HEK293 (cell line): Measurements from ENCODE around the gene DAP.
A peak's percentile ranks its signal among the peaks of the same experiment; 100 is the strongest.

Experiments used
- CTCF ChIA-PET: fragments of 350-600 bp; formaldehyde crosslinking; extraction: SDS; loops from one replicate; lab custom pipeline; 2021; ENCODE audit warnings: antibody characterized with exemption; lab: Yijun Ruan, JAX
- POLR2A ChIA-PET: fragments of 300-600 bp; formaldehyde crosslinking; extraction: SDS; loops from one replicate; lab custom pipeline; 2020; ENCODE audit warnings: antibody characterized with exemption, inconsistent platforms; lab: Yijun Ruan, JAX
- H3K27ac ChIP-seq: fragments of 200-500 bp; sonication (Bioruptor generic); 2 replicates; pipeline ENCODE4 v1.5.1; 2014; ENCODE audit warnings: low read depth, low read length, control low read depth, inconsistent platforms; ENCODE audit errors: extremely low read depth
- H3K36me3 ChIP-seq, 2 experiments: fragments of 200-500 bp in 1 of 2; sonication (Bioruptor generic) in 1 of 2; 1 replicate in 1 of 2; 2 replicates in 1 of 2; pipeline ENCODE4 v1.5.1; 2014 to 2017; ENCODE audit warnings: inconsistent platforms in 2 of 2, low read length in 2 of 2; ENCODE audit not compliant: control insufficient read depth in 2 of 2, insufficient read depth in 1 of 2
- H3K4me1 ChIP-seq: fragments of 200-500 bp; sonication (Bioruptor generic); 2 replicates; pipeline ENCODE4 v1.5.1; 2014; ENCODE audit warnings: mild to moderate bottlenecking, low read length, inconsistent platforms; ENCODE audit not compliant: control insufficient read depth, insufficient read depth
- H3K4me3 ChIP-seq: 2 replicates; pipeline ENCODE4 v1.5.1; 2011; ENCODE audit warnings: low read depth, mild to moderate bottlenecking, control low read depth, low read length, moderate library complexity
- H3K9me3 ChIP-seq: fragments of 200-500 bp; sonication (Bioruptor generic); 2 replicates; pipeline ENCODE4 v1.5.1; 2014; ENCODE audit warnings: low read depth, low read length, inconsistent platforms; ENCODE audit not compliant: control insufficient read depth, insufficient read depth
- BCL11A ChIP-seq: fragments of 450-650 bp; formaldehyde crosslinking; IDR thresholded peaks from 2 replicates; pipeline ENCODE4 v1.5.1; 2016; ENCODE audit warnings: low read depth, missing biosample characterization, missing genetic modification characterization
- FEZF1 ChIP-seq: fragments of 450-650 bp; formaldehyde crosslinking; IDR thresholded peaks from 2 replicates; pipeline ENCODE4 v1.5.1; 2016; ENCODE audit warnings: missing biosample characterization, missing genetic modification characterization
- PRDM2 ChIP-seq: fragments of 450-650 bp; formaldehyde crosslinking; IDR thresholded peaks from 2 replicates; pipeline ENCODE4 v1.5.1; 2016; ENCODE audit warnings: missing biosample characterization, missing genetic modification characterization, borderline replicate concordance
- SCRT2 ChIP-seq: fragments of 450-650 bp; formaldehyde crosslinking; IDR thresholded peaks from 2 replicates; pipeline ENCODE4 v1.5.1; 2016; ENCODE audit warnings: missing biosample characterization, missing genetic modification characterization
- TCF7L2 ChIP-seq: IDR thresholded peaks from 2 replicates; pipeline ENCODE4 v1.6.1; 2011; ENCODE audit warnings: low read depth, mild to moderate bottlenecking, inconsistent platforms, low read length, moderate library complexity, borderline replicate concordance
- TRIM28 ChIP-seq: IDR thresholded peaks from 2 replicates; pipeline ENCODE4 v1.6.1; 2011; ENCODE audit warnings: low read length, control low read depth, borderline replicate concordance
- ZBTB10 ChIP-seq: fragments of 450-650 bp; formaldehyde crosslinking; IDR thresholded peaks from 2 replicates; pipeline ENCODE4 v1.5.1; 2016; ENCODE audit warnings: missing biosample characterization, missing genetic modification characterization
- ZBTB17 ChIP-seq: fragments of 450-650 bp; formaldehyde crosslinking; IDR thresholded peaks from 2 replicates; pipeline ENCODE4 v1.5.1; 2016; ENCODE audit warnings: missing biosample characterization, missing genetic modification characterization
- ZBTB20 ChIP-seq: fragments of 450-650 bp; formaldehyde crosslinking; IDR thresholded peaks from 2 replicates; pipeline ENCODE4 v1.5.1; 2016; ENCODE audit warnings: missing biosample characterization, missing genetic modification characterization
- ZBTB21 ChIP-seq: fragments of 450-650 bp; formaldehyde crosslinking; IDR thresholded peaks from 2 replicates; pipeline ENCODE4 v1.5.1; 2017; ENCODE audit warnings: missing biosample characterization, missing genetic modification characterization
- ZFHX2 ChIP-seq: fragments of 450-650 bp; formaldehyde crosslinking; conservative IDR thresholded peaks from 2 replicates; pipeline ENCODE4 v1.5.1; 2016; ENCODE audit warnings: missing biosample characterization, missing genetic modification characterization
- ZNF157 ChIP-seq: fragments of 450-650 bp; formaldehyde crosslinking; IDR thresholded peaks from 2 replicates; pipeline ENCODE4 v1.5.1; 2016; ENCODE audit warnings: missing biosample characterization, missing genetic modification characterization
- ZNF510 ChIP-seq: fragments of 450-650 bp; formaldehyde crosslinking; IDR thresholded peaks from 2 replicates; pipeline ENCODE4 v1.5.1; 2018; ENCODE audit warnings: mild to moderate bottlenecking, missing genetic modification characterization, missing biosample characterization; ENCODE audit not compliant: insufficient replicate concordance
- ZNF610 ChIP-seq: fragments of 450-650 bp; formaldehyde crosslinking; IDR thresholded peaks from 2 replicates; pipeline ENCODE4 v1.5.1; 2016; ENCODE audit warnings: missing biosample characterization, missing genetic modification characterization, borderline replicate concordance
- ZSCAN18 ChIP-seq: fragments of 450-650 bp; formaldehyde crosslinking; IDR thresholded peaks from 2 replicates; pipeline ENCODE4 v1.5.1; 2016; ENCODE audit warnings: missing biosample characterization, missing genetic modification characterization
- TF ChIP-seq, protein P1 (sequence below): fragments of 450-650 bp; formaldehyde crosslinking; IDR thresholded peaks from 2 replicates; pipeline ENCODE4 v1.5.1; 2016; ENCODE audit warnings: missing biosample characterization, missing genetic modification characterization

Gene DAP

DNA sequence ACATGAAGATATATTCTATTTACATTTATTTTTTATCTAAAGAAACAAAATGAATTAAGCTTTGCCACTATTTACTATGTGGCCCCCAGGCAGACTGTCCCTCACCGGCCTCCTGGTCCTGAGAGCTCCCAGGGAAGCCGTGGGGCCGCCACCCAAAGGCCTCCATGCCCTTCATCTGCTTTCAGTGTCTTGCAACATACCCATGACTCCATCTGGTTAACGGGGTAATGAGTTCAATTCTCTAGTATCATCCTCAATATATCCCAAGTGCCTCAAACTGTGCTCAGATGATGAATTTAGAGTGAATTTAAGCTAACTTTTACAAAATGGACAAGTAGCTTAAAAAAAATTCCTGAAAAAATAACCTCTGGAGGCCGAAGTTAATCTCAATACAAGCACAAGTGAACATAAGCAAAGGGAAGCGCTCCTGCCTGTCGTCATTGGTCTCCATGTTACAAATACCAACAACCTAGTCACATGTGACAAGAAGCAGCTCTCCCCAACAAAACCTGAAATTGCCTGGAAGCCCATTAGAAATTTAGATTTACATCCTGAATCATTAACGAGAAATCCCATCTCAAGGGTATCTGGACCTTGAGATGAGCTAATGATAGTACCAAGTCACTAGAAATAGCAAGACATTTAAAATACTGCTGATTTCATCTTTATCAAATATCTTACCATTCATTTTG, 26.1 kb downstream of the DAP start (continued):
- TF ChIP-seq ZBTB10: no peak
- no peak for TF ChIP-seq ZBTB20 (tag by site-specific recombination)

GRCh38 chr5:10734037-10734709, 26.9 kb downstream of the DAP start:
- no peak overlapping the region for H3K4me3 ChIP-seq
- H3K4me1 ChIP-seq: peaks cover 7% of the 10 kb centered on the region
- ChIA-PET CTCF (no interaction called here), POLR2A (no interaction called here)
- H3K9me3 ChIP-seq: no peaks in the 10 kb centered on the region
- no peak for TF ChIP-seq BCL11A (tag by site-specific recombination)
- TF ChIP-seq TCF7L2: 0 out of 2 replicates have a peak, but pooled peaks have one; percentile 21
- 0 out of 2 replicates have a peak, but pooled peaks have one; percentile 9 for TF ChIP-seq SCRT2 (tag by site-specific recombination)
- H3K27ac ChIP-seq: no peak overlapping the region; the same call in 1 of the 2 replicates
- H3K36me3 ChIP-seq: peaks cover 0 to 24% of the 10 kb centered on the region in 2 experiments; a peak in 1 of 3 replicates

- no peak for TF ChIP-seq ZFHX2 (tag by site-specific recombination)
- no peak for TF ChIP-seq FEZF1 (tag by site-specific recombination)
- ChIA-PET CTCF (interaction anchor here (0.6 to 0.9 kb wide), 2 partner anchors 8 to 131 kb away, joined by 3 read pairs; no protein-coding TSS in a partner anchor), POLR2A (no interaction called here)
- Histone ChIP-seq H3K9me3 (no peaks in the 10 kb centered on the region), H3K27ac (no peak overlapping the region), H3K36me3 (peaks cover 0 to 22% of the 10 kb centered on the region in 2 experiments; a peak in 1 of 3 replicates), H3K4me3 (no peak overlapping the region), H3K4me1 (peaks cover 7% of the 10 kb centered on the region)
These were observed 27.6 kb downstream of the DAP start for GRCh38 chr5:10733426-10733825.

- ChIA-PET CTCF (interaction anchor here (1.0 kb wide), 1 partner anchor 19 kb away, joined by 3 read pairs; no protein-coding TSS in a partner anchor), POLR2A (no interaction called here)
- no peak overlapping the region for H3K27ac ChIP-seq
- H3K4me3 ChIP-seq: no peak overlapping the region
- H3K4me1 ChIP-seq: peaks cover 7% of the 10 kb centered on the region
- no peaks in the 10 kb centered on the region for H3K9me3 ChIP-seq
- peaks cover 0 to 16% of the 10 kb centered on the region in 2 experiments; a peak in 1 of 3 replicates for H3K36me3 ChIP-seq
- TF ChIP-seq ZBTB17 (no peak), ZBTB21 (tag by site-specific recombination) (no peak), ZNF157 (tag by site-specific recombination) (no peak), ZNF610 (tag by site-specific recombination) (no peak), ZSCAN18 (tag by site-specific recombination) (no peak), PRDM2 (tag by site-specific recombination) (no peak), TRIM28 (no peak), ZNF510 (tag by site-specific recombination) (no peak)
- TF ChIP-seq, protein P1, sequence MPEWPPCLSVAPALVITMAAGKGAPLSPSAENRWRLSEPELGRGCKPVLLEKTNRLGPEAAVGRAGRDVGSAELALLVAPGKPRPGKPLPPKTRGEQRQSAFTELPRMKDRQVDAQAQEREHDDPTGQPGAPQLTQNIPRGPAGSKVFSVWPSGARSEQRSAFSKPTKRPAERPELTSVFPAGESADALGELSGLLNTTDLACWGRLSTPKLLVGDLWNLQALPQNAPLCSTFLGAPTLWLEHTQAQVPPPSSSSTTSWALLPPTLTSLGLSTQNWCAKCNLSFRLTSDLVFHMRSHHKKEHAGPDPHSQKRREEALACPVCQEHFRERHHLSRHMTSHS (tag by site-specific recombination): no peak
These were observed 29.1 kb downstream of the DAP start for GRCh38 chr5:10731913-10732312.
